ENCODE results near the gene MTR.

GRCh38 chr1:236779312-236779711, 15.8 kb upstream of the MTR start:
- TF ChIP-seq CTCF (IDR thresholded peaks at IDR 0.05; ENCODE audit: low read depth, low read length, missing input control), result no peak
- no peak for TF ChIP-seq YY1 (IDR thresholded peaks at IDR 0.05)
